ENCODE measurements around the gene KCNMB1.

Gene KCNMB1

GRCh38 chr5:170426786-170427185, 37.6 kb upstream of the KCNMB1 start:
- Histone ChIP-seq H3K27me3 (ENCODE audit: control insufficient read depth, insufficient read depth, low read length) (no peaks in the 10 kb centered on the region), H3K9ac (ENCODE audit: low read length) (no peak overlapping the region), H3K9me3 (ENCODE audit: control insufficient read depth, low read length) (no peaks in the 10 kb centered on the region), H3K4me1 (ENCODE audit: control insufficient read depth, insufficient read depth, low read length) (no peaks in the 10 kb centered on the region), H3K36me3 (ENCODE audit: control insufficient read depth, insufficient read depth, low read length) (no peaks in the 10 kb centered on the region), H3K4me3 (ENCODE audit: low read length) (no peak overlapping the region)

GRCh38 chr5:170426149-170426767, 37.1 kb upstream of the KCNMB1 start:
- Histone ChIP-seq H3K4me3 (ENCODE audit: low read length) (no peak overlapping the region), H3K9me3 (ENCODE audit: control insufficient read depth, low read length) (no peaks in the 10 kb centered on the region), H3K36me3 (ENCODE audit: control insufficient read depth, insufficient read depth, low read length) (no peaks in the 10 kb centered on the region), H3K27me3 (ENCODE audit: control insufficient read depth, insufficient read depth, low read length) (no peaks in the 10 kb centered on the region), H3K4me1 (ENCODE audit: control insufficient read depth, insufficient read depth, low read length) (no peaks in the 10 kb centered on the region), H3K9ac (ENCODE audit: low read length) (no peak overlapping the region)

GRCh38 chr5:170425731-170426130, 36.6 kb upstream of the KCNMB1 start:
- H3K4me1 ChIP-seq (ENCODE audit: control insufficient read depth, insufficient read depth, low read length): no peaks in the 10 kb centered on the region
- H3K4me3 ChIP-seq (ENCODE audit: low read length): no peak overlapping the region
- H3K36me3 ChIP-seq (ENCODE audit: control insufficient read depth, insufficient read depth, low read length): no peaks in the 10 kb centered on the region
- H3K27me3 ChIP-seq (ENCODE audit: control insufficient read depth, insufficient read depth, low read length): no peaks in the 10 kb centered on the region
- H3K9me3 ChIP-seq (ENCODE audit: control insufficient read depth, low read length): no peaks in the 10 kb centered on the region
- no peak overlapping the region for H3K9ac ChIP-seq (ENCODE audit: low read length)

- Histone ChIP-seq H3K9ac (ENCODE audit: low read length) (no peak overlapping the region), H3K9me3 (ENCODE audit: control insufficient read depth, low read length) (no peaks in the 10 kb centered on the region), H3K4me3 (ENCODE audit: low read length) (no peak overlapping the region), H3K27me3 (ENCODE audit: control insufficient read depth, insufficient read depth, low read length) (no peaks in the 10 kb centered on the region), H3K36me3 (ENCODE audit: control insufficient read depth, insufficient read depth, low read length) (no peaks in the 10 kb centered on the region), H3K4me1 (ENCODE audit: control insufficient read depth, insufficient read depth, low read length) (no peaks in the 10 kb centered on the region)
Measured at GRCh38 chr5:170424629-170425028, 35.5 kb upstream of the KCNMB1 start.

GRCh38 chr5:170423692-170424091, 34.5 kb upstream of the KCNMB1 start:
- H3K4me1 ChIP-seq (ENCODE audit: control insufficient read depth, insufficient read depth, low read length): no peaks in the 10 kb centered on the region
- no peaks in the 10 kb centered on the region for H3K36me3 ChIP-seq (ENCODE audit: control insufficient read depth, insufficient read depth, low read length)
- H3K27me3 ChIP-seq (ENCODE audit: control insufficient read depth, insufficient read depth, low read length): no peaks in the 10 kb centered on the region
- no peak overlapping the region for H3K4me3 ChIP-seq (ENCODE audit: low read length)
- no peak overlapping the region for H3K9ac ChIP-seq (ENCODE audit: low read length)
- no peaks in the 10 kb centered on the region for H3K9me3 ChIP-seq (ENCODE audit: control insufficient read depth, low read length)

GRCh38 chr5:170421826-170422225, 32.7 kb upstream of the KCNMB1 start:
- Histone ChIP-seq H3K4me1 (ENCODE audit: control insufficient read depth, insufficient read depth, low read length) (no peaks in the 10 kb centered on the region), H3K4me3 (ENCODE audit: low read length) (no peak overlapping the region), H3K9me3 (ENCODE audit: control insufficient read depth, low read length) (no peaks in the 10 kb centered on the region), H3K27me3 (ENCODE audit: control insufficient read depth, insufficient read depth, low read length) (no peaks in the 10 kb centered on the region), H3K36me3 (ENCODE audit: control insufficient read depth, insufficient read depth, low read length) (no peaks in the 10 kb centered on the region), H3K9ac (ENCODE audit: low read length) (no peak overlapping the region)

GRCh38 chr5:170420806-170421412, 31.7 kb upstream of the KCNMB1 start:
- no peaks in the 10 kb centered on the region for H3K36me3 ChIP-seq (ENCODE audit: control insufficient read depth, insufficient read depth, low read length)
- no peaks in the 10 kb centered on the region for H3K27me3 ChIP-seq (ENCODE audit: control insufficient read depth, insufficient read depth, low read length)
- no peaks in the 10 kb centered on the region for H3K9me3 ChIP-seq (ENCODE audit: control insufficient read depth, low read length)
- H3K9ac ChIP-seq (ENCODE audit: low read length): no peak overlapping the region
- H3K4me1 ChIP-seq (ENCODE audit: control insufficient read depth, insufficient read depth, low read length): no peaks in the 10 kb centered on the region
- no peak overlapping the region for H3K4me3 ChIP-seq (ENCODE audit: low read length)

- Histone ChIP-seq H3K4me1 (ENCODE audit: control insufficient read depth, insufficient read depth, low read length) (no peaks in the 10 kb centered on the region), H3K36me3 (ENCODE audit: control insufficient read depth, insufficient read depth, low read length) (no peaks in the 10 kb centered on the region), H3K9ac (ENCODE audit: low read length) (no peak overlapping the region), H3K27me3 (ENCODE audit: control insufficient read depth, insufficient read depth, low read length) (no peaks in the 10 kb centered on the region), H3K9me3 (ENCODE audit: control insufficient read depth, low read length) (no peaks in the 10 kb centered on the region), H3K4me3 (ENCODE audit: low read length) (no peak overlapping the region)
Measured at GRCh38 chr5:170419643-170420042, 30.5 kb upstream of the KCNMB1 start.

- no peaks in the 10 kb centered on the region for H3K9me3 ChIP-seq (ENCODE audit: control insufficient read depth, low read length)
- H3K27me3 ChIP-seq (ENCODE audit: control insufficient read depth, insufficient read depth, low read length): no peaks in the 10 kb centered on the region
- H3K4me3 ChIP-seq (ENCODE audit: low read length): no peak overlapping the region
- no peaks in the 10 kb centered on the region for H3K4me1 ChIP-seq (ENCODE audit: control insufficient read depth, insufficient read depth, low read length)
- H3K9ac ChIP-seq (ENCODE audit: low read length): no peak overlapping the region
- H3K36me3 ChIP-seq (ENCODE audit: control insufficient read depth, insufficient read depth, low read length): no peaks in the 10 kb centered on the region
Measured at GRCh38 chr5:170418736-170419135, 29.6 kb upstream of the KCNMB1 start.

- Histone ChIP-seq H3K36me3 (ENCODE audit: control insufficient read depth, insufficient read depth, low read length) (no peaks in the 10 kb centered on the region), H3K27me3 (ENCODE audit: control insufficient read depth, insufficient read depth, low read length) (no peaks in the 10 kb centered on the region), H3K9me3 (ENCODE audit: control insufficient read depth, low read length) (no peaks in the 10 kb centered on the region), H3K4me3 (ENCODE audit: low read length) (no peak overlapping the region), H3K9ac (ENCODE audit: low read length) (no peak overlapping the region), H3K4me1 (ENCODE audit: control insufficient read depth, insufficient read depth, low read length) (no peaks in the 10 kb centered on the region)
Measured at GRCh38 chr5:170416526-170416925, 27.4 kb upstream of the KCNMB1 start.

GRCh38 chr5:170414786-170415185, 25.6 kb upstream of the KCNMB1 start:
- Histone ChIP-seq H3K9me3 (ENCODE audit: control insufficient read depth, low read length) (no peaks in the 10 kb centered on the region), H3K4me3 (ENCODE audit: low read length) (no peak overlapping the region), H3K36me3 (ENCODE audit: control insufficient read depth, insufficient read depth, low read length) (no peaks in the 10 kb centered on the region), H3K9ac (ENCODE audit: low read length) (no peak overlapping the region), H3K4me1 (ENCODE audit: control insufficient read depth, insufficient read depth, low read length) (no peaks in the 10 kb centered on the region), H3K27me3 (ENCODE audit: control insufficient read depth, insufficient read depth, low read length) (no peaks in the 10 kb centered on the region)

- Histone ChIP-seq H3K9ac (ENCODE audit: low read length) (no peak overlapping the region), H3K4me1 (ENCODE audit: control insufficient read depth, insufficient read depth, low read length) (no peaks in the 10 kb centered on the region), H3K4me3 (ENCODE audit: low read length) (no peak overlapping the region), H3K9me3 (ENCODE audit: control insufficient read depth, low read length) (no peaks in the 10 kb centered on the region), H3K36me3 (ENCODE audit: control insufficient read depth, insufficient read depth, low read length) (no peaks in the 10 kb centered on the region), H3K27me3 (ENCODE audit: control insufficient read depth, insufficient read depth, low read length) (no peaks in the 10 kb centered on the region)
Measured at GRCh38 chr5:170413897-170414296, 24.7 kb upstream of the KCNMB1 start.

GRCh38 chr5:170411100-170411499, 21.9 kb upstream of the KCNMB1 start:
- Histone ChIP-seq H3K4me1 (ENCODE audit: control insufficient read depth, insufficient read depth, low read length) (no peaks in the 10 kb centered on the region), H3K9ac (ENCODE audit: low read length) (no peak overlapping the region), H3K36me3 (ENCODE audit: control insufficient read depth, insufficient read depth, low read length) (no peaks in the 10 kb centered on the region), H3K27me3 (ENCODE audit: control insufficient read depth, insufficient read depth, low read length) (no peaks in the 10 kb centered on the region), H3K4me3 (ENCODE audit: low read length) (no peak overlapping the region), H3K9me3 (ENCODE audit: control insufficient read depth, low read length) (no peaks in the 10 kb centered on the region)
